HepG2 (cell line): Measurements from ENCODE around the gene ZNRF3. TPM values are rescaled to one million over a fixed set of nuclear protein-coding genes. Genes with fewer than 3 reads are reported as not detected.

Experiments used
- ATAC-seq: fragments of 200-7000 bp; cut with Tn5 transposase; 3 replicates; pipeline ENCODE4 v1.9.1; 2020; ENCODE audit warnings: mild to moderate bottlenecking, moderate library complexity
- BruUV-seq: library from RNA; stranded (reverse); fragments of 400-500 nt; replicated peaks from 2 replicates; lab custom pipeline; 2021; lab: Mats Ljungman, UMichigan
- CTCF ChIA-PET: fragments of 300-600 bp; formaldehyde crosslinking; extraction: SDS; loops from one replicate; lab custom pipeline; 2021; ENCODE audit warnings: low total read pairs, inconsistent platforms, low intra/inter-chr PET ratio; lab: Yijun Ruan, JAX
- POLR2A ChIA-PET: fragments of 350-600 bp; sonication (Branson Sonifier 250); formaldehyde crosslinking; loops from one replicate; lab custom pipeline; 2020; ENCODE audit warnings: antibody characterized with exemption, inconsistent platforms; lab: Yijun Ruan, JAX
- DNase-seq: peaks from one replicate; pipeline ENCODE4 v3.0.0-alpha.2; 2015; ENCODE audit warnings: low spot score
- FAIRE-seq: peaks from 3 replicates; lab custom pipeline; 2011; peaks lifted over from hg19 to GRCh38; lab: Jason Lieb, UNC
- H2AFZ ChIP-seq: one replicate; pipeline ENCODE4 v1.6.1; 2011; ENCODE audit warnings: low read length, inconsistent platforms
- H3K27ac ChIP-seq: fragments of 300-600 bp; 3 replicates; pipeline ENCODE4 v1.8.0; 2011; ENCODE audit warnings: mixed run types, mild to moderate bottlenecking, mixed read lengths, low read length, inconsistent platforms; ENCODE audit not compliant: insufficient read depth; ENCODE audit errors: extremely low read length
- H3K27me3 ChIP-seq, 2 experiments: fragments of 200-600 bp in 1 of 2; 2 replicates in 1 of 2; 3 replicates in 1 of 2; pipeline versions ENCODE4 v1.6.0 to v1.8.0; 2011; ENCODE audit warnings: low read length in 2 of 2, mild to moderate bottlenecking in 2 of 2, moderate library complexity in 2 of 2, inconsistent platforms in 1 of 2; ENCODE audit not compliant: insufficient read depth in 2 of 2, control insufficient read depth in 1 of 2
- H3K36me3 ChIP-seq, 2 experiments: fragments of 200-600 bp in 1 of 2; replicated peaks in 1 of 2; 2 replicates in 1 of 2; 3 replicates in 1 of 2; pipeline versions ENCODE4 v1.5.1 to v1.8.0; 2011; ENCODE audit warnings: low read length in 2 of 2, inconsistent platforms in 1 of 2; ENCODE audit not compliant: insufficient read depth in 2 of 2, control insufficient read depth in 1 of 2
- H3K4me1 ChIP-seq: 2 replicates; pipeline ENCODE4 v1.5.1; 2012; ENCODE audit warnings: low read length, inconsistent platforms; ENCODE audit not compliant: insufficient read depth
- H3K4me2 ChIP-seq: 2 replicates; pipeline ENCODE4 v1.6.0; 2011; ENCODE audit warnings: low read depth, low read length, inconsistent platforms
- H3K4me3 ChIP-seq, 3 experiments: fragments of 200-600 bp in 1 of 3; sonication (generic), shearing (Covaris generic) in 1 of 3; replicated peaks in 1 of 3; 2 replicates each; pipeline ENCODE4 v1.5.1; 2011 to 2016; ENCODE audit warnings: low read length in 3 of 3, inconsistent platforms in 2 of 3, low read depth in 2 of 3, mild to moderate bottlenecking in 2 of 3, control low read depth in 1 of 3, mixed read lengths in 1 of 3; ENCODE audit not compliant: insufficient read depth in 1 of 3
- H3K79me2 ChIP-seq: one replicate; pipeline ENCODE4 v1.6.1; 2011; ENCODE audit warnings: low read length, inconsistent platforms; ENCODE audit not compliant: insufficient read depth
- H3K9ac ChIP-seq: 2 replicates; pipeline ENCODE4 v1.6.0; 2011; ENCODE audit warnings: mild to moderate bottlenecking, low read depth, low read length, inconsistent platforms; ENCODE audit not compliant: insufficient read depth
- H3K9me3 ChIP-seq: 2 replicates; pipeline ENCODE4 v1.5.1; 2012; ENCODE audit warnings: mild to moderate bottlenecking, low read length
- H4K20me1 ChIP-seq: 2 replicates; pipeline ENCODE4 v1.6.0; 2011; ENCODE audit warnings: inconsistent platforms, mild to moderate bottlenecking, low read length, moderate library complexity; ENCODE audit not compliant: insufficient read depth
- ELF3 ChIP-seq: IDR thresholded peaks from 2 replicates; pipeline ENCODE4 v1.6.1; 2016; ENCODE audit warnings: missing genetic modification reagents, missing compliant biosample characterization
- ELF4 ChIP-seq: sonication (generic); formaldehyde crosslinking; IDR thresholded peaks from 2 replicates; pipeline ENCODE4 v1.5.0; 2020; ENCODE audit warnings: missing genetic modification reagents, mild to moderate bottlenecking, moderate library complexity, borderline replicate concordance
- GATAD2A ChIP-seq: IDR thresholded peaks from 2 replicates; pipeline ENCODE4 v1.6.1; 2016
- KMT2A ChIP-seq: sonication (generic); formaldehyde crosslinking; IDR thresholded peaks from 2 replicates; pipeline ENCODE4 v1.4.0; 2020; ENCODE audit warnings: missing genetic modification reagents
- MXI1 ChIP-seq: IDR thresholded peaks from 3 replicates; pipeline ENCODE4 v1.6.1; 2012; ENCODE audit warnings: low read depth, low read length, inconsistent platforms, borderline replicate concordance
- PTBP1 ChIP-seq: fragments of 200-400 bp; formaldehyde crosslinking; IDR thresholded peaks from 2 replicates; pipeline ENCODE4 v1.6.1; 2018; ENCODE audit warnings: low read length, low read depth; ENCODE audit not compliant: poor library complexity, severe bottlenecking
- ZBTB8A ChIP-seq: sonication (generic); formaldehyde crosslinking; IDR thresholded peaks from 2 replicates; pipeline ENCODE4 v1.4.0; 2020; ENCODE audit warnings: mild to moderate bottlenecking, low read depth, missing genetic modification reagents, borderline replicate concordance
- ZMYM4 ChIP-seq: sonication (generic); formaldehyde crosslinking; IDR thresholded peaks from 2 replicates; pipeline ENCODE4 v1.8.1; 2023; ENCODE audit warnings: mild to moderate bottlenecking, missing genetic modification reagents
- ZNF549 ChIP-seq: sonication (generic); formaldehyde crosslinking; IDR thresholded peaks from 2 replicates; pipeline ENCODE4 v1.5.0; 2020; ENCODE audit warnings: missing genetic modification reagents
- ZNF557 ChIP-seq: sonication (generic); formaldehyde crosslinking; IDR thresholded peaks from 2 replicates; pipeline ENCODE4 v1.4.0; 2020; ENCODE audit warnings: missing genetic modification reagents
- WGBS: methylation state at CpG from one replicate; pipeline ENCODE4 v1.1.6; 2017; ENCODE audit warnings: low lambda C conversion rate; 5-methylcytosine and 5-hydroxymethylcytosine counted together
- in situ Hi-C: cut with HindIII; loops from 2 replicates; pipeline ENCODE4 v1.10.0; 2017; ENCODE audit warnings: low pct_unique_long_range_greater_than_20kb; ENCODE audit not compliant: extremely low pct_ligation_motif_present
- intact Hi-C: fragments of 100-400 bp; cut with micrococcal nuclease; formaldehyde crosslinking; loops from one replicate; pipeline ENCODE4 v1.10.0; 2022; ENCODE audit not compliant: unreplicated experiment
- polyA plus RNA-seq, 8 experiments: library from polyadenylated mRNA; depleted of rRNA in 3 of 8; stranded (reverse) in 7 of 8; unstranded in 1 of 8; fragments of >200 nt; fragmentation: Illumina TruSeq in 4 of 8; extraction: Trizol in 4 of 8; gene quantifications; 2 replicates each; pipeline versions ENCODE4 v1.2.1 to v1.2.3, GENCODE V29; 2011 to 2016; ENCODE audit warnings: low read depth in 4 of 8, missing spikeins in 1 of 8, mixed read lengths in 1 of 8; ENCODE audit not compliant: insufficient read depth in 1 of 8
- total RNA-seq, 5 experiments: library from RNA; depleted of rRNA; stranded (reverse); fragments of >200 nt; fragmentation: Illumina TruSeq; extraction: Trizol; gene quantifications; 2 replicates each; pipeline ENCODE4 v1.2.3, GENCODE V29; 2016; ENCODE audit warnings: low read depth in 1 of 5
- TF ChIP-seq, protein P1 (sequence below): sonication (generic); formaldehyde crosslinking; IDR thresholded peaks from 2 replicates; pipeline ENCODE4 v1.4.0; 2020; ENCODE audit warnings: missing genetic modification reagents
- TF ChIP-seq, protein P2 (sequence below): sonication (generic); formaldehyde crosslinking; IDR thresholded peaks from 2 replicates; pipeline ENCODE4 v1.4.0; 2020; ENCODE audit warnings: missing genetic modification reagents, borderline replicate concordance

The ZNRF3 gene
- total and polyA plus RNA-seq, 2 of the 13 experiments (the other 11 are each of a cell fraction or from before 2014, with no cell fraction given) = 20.3 to 36.7 TPM

DNA sequence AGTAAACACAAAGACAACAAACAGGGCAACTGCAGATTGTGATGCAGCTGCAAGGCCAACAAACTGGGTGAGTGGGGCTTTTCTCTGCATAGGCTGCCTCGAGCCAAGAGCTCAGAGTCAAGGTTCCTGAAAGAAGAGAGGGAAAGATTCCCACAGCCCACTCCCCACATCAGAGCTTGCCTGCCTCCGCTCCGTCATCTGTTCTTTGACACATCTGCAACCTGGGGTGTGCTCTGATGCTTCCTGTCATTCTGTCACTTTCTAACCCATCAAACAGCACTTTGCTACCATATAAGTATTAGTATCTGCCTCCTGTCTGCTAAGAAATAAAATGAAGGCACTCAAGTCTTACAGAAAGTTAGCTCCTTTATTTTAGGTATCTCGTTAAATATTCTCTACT, 131.4 kb downstream of the ZNRF3 start:
- intact Hi-C loops = no loop called here
- H3K4me1 ChIP-seq = peaks cover 99% of the 10 kb centered on the region
- no peak for TF ChIP-seq MXI1
- 0 out of 2 replicates have a peak, but pooled peaks have one; percentile 7 for TF ChIP-seq GATAD2A (CRISPR knock-in tag)
- ChIA-PET CTCF (no interaction called here), POLR2A (interaction anchor here (0.9 to 2.8 kb wide), 2 partner anchors 10 to 16 kb away, joined by 4 to 13 read pairs; no protein-coding TSS in a partner anchor)
- H2AFZ ChIP-seq = no peak overlapping the region
- no peaks in the 10 kb centered on the region for H3K9me3 ChIP-seq
- no TSS peak for BruUV-seq
- DNase-seq (no peak), ATAC-seq (no peak), FAIRE-seq (no peak)
- H3K27me3 ChIP-seq = no peaks in the 10 kb centered on the region
- H3K79me2 ChIP-seq = peaks cover 91% of the 10 kb centered on the region
- in situ Hi-C loops = no loop called here
- WGBS = 92% methylated on average over 3 of the region's 4 CpGs
- H3K4me2 ChIP-seq = no peak overlapping the region
- H3K4me3 ChIP-seq = no peak overlapping the region
- peaks cover 10 to 60% of the 10 kb centered on the region in 2 experiments for H3K36me3 ChIP-seq
- H3K27ac ChIP-seq = peak overlapping the region; percentile 26
- H4K20me1 ChIP-seq = 0 out of 2 replicates have a peak, but pooled peaks cover 4% of the 10 kb centered on the region
- no peak overlapping the region for H3K9ac ChIP-seq

DNA sequence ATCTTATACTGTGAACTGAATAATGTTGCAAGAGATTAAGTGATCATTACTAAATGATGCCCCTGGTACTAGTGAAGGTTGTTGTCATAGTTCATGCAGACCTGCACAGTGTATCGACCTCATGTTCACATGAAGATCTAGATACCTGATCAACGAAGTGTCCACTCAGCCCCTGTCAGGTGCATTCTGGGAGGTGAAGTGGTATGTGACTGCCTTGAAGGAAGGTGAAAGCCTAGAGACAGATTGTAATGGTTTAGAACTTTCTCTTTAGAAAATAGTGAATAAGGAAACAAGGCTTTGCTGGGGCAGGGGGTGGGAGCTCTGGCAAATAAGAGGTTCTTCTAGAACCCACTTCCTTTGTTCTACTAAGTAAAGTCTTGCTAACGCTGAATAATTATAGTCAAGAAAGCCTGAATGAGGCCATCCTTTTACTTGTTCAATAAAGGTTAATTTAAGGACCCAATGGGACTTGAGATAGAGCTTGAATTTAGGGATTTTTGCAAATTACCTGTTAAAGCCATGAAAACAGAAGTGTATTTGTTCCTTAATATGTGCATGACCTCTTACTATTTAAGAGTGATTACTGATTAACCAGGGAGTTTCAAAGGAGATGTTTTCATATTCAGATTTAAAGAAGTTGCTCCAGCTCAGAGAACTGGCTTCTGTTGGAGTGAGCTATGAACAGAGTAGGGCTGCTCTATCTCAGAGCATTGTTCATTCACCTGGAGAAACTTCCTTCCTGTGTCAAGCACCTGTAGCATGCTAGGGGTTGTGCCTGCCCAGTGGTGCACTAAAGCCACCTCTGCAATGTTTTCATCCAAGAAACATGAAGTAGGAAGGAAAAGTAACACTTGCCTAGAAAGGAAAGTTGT, 132.9 kb downstream of the ZNRF3 start:
- Histone ChIP-seq H3K27ac (peak overlapping the region; percentile 43), H3K9ac (no peak overlapping the region), H3K79me2 (peaks cover 87% of the 10 kb centered on the region), H3K36me3 (peaks cover 10 to 49% of the 10 kb centered on the region in 2 experiments), H3K4me2 (peak overlapping the region; percentile 53), H2AFZ (no peak overlapping the region), H3K4me3 (no peak overlapping the region), H3K27me3 (no peaks in the 10 kb centered on the region), H3K9me3 (no peaks in the 10 kb centered on the region), H4K20me1 (0 out of 2 replicates have a peak, but pooled peaks cover 4% of the 10 kb centered on the region), H3K4me1 (peaks cover 100% of the 10 kb centered on the region)
- FAIRE-seq = peak; percentile 71
- no TSS peak for BruUV-seq
- CTCF ChIA-PET = no interaction called here
- intact Hi-C loops (no loop called here), in situ Hi-C loops (no loop called here)
- POLR2A ChIA-PET = interaction anchor here (0.6 to 4.1 kb wide), 4 partner anchors 12 to 25 kb away, joined by 3 to 37 read pairs (median 10); no protein-coding TSS in a partner anchor
- 39% methylated on average over 3 of the region's 3 CpGs for WGBS
- ATAC-seq = peak; percentile 67
- peak; percentile 48 for DNase-seq
- TF ChIP-seq, protein P1, sequence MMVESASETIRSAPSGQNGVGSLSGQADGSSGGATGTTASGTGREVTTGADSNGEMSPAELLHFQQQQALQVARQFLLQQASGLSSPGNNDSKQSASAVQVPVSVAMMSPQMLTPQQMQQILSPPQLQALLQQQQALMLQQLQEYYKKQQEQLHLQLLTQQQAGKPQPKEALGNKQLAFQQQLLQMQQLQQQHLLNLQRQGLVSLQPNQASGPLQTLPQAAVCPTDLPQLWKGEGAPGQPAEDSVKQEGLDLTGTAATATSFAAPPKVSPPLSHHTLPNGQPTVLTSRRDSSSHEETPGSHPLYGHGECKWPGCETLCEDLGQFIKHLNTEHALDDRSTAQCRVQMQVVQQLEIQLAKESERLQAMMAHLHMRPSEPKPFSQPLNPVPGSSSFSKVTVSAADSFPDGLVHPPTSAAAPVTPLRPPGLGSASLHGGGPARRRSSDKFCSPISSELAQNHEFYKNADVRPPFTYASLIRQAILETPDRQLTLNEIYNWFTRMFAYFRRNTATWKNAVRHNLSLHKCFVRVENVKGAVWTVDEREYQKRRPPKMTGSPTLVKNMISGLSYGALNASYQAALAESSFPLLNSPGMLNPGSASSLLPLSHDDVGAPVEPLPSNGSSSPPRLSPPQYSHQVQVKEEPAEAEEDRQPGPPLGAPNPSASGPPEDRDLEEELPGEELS (CRISPR knock-in tag) = peak; percentile 38; the same call in 1 of the 2 replicates
- TF ChIP-seq ZNF549 (CRISPR knock-in tag) (no peak), ELF4 (CRISPR knock-in tag) (no peak), ZNF557 (no peak), ZBTB8A (CRISPR knock-in tag) (no peak), PTBP1 (no peak), KMT2A (0 out of 2 replicates have a peak, but pooled peaks have one; percentile 13), ELF3 (CRISPR knock-in tag) (peak; percentile 61; the same call in 1 of the 2 replicates), ZMYM4 (CRISPR knock-in tag) (0 out of 2 replicates have a peak, but pooled peaks have one; percentile 16)
- TF ChIP-seq, protein P2, sequence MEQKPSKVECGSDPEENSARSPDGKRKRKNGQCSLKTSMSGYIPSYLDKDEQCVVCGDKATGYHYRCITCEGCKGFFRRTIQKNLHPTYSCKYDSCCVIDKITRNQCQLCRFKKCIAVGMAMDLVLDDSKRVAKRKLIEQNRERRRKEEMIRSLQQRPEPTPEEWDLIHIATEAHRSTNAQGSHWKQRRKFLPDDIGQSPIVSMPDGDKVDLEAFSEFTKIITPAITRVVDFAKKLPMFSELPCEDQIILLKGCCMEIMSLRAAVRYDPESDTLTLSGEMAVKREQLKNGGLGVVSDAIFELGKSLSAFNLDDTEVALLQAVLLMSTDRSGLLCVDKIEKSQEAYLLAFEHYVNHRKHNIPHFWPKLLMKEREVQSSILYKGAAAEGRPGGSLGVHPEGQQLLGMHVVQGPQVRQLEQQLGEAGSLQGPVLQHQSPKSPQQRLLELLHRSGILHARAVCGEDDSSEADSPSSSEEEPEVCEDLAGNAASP (CRISPR knock-in tag) = no peak
